SKM-1 (cell line): Measurements from ENCODE around the gene PTGES2.
"Not testable (repeated sequence)": the region's sequence is repeated elsewhere in the genome, so short reads cannot be mapped to it uniquely, and the experiment has no call there.

Experiments used
- DNase-seq: peaks from one replicate; lab custom pipeline; 2025; ENCODE audit not compliant: unreplicated experiment; lab: John Stamatoyannopoulos, UW

The PTGES2 gene

DNA sequence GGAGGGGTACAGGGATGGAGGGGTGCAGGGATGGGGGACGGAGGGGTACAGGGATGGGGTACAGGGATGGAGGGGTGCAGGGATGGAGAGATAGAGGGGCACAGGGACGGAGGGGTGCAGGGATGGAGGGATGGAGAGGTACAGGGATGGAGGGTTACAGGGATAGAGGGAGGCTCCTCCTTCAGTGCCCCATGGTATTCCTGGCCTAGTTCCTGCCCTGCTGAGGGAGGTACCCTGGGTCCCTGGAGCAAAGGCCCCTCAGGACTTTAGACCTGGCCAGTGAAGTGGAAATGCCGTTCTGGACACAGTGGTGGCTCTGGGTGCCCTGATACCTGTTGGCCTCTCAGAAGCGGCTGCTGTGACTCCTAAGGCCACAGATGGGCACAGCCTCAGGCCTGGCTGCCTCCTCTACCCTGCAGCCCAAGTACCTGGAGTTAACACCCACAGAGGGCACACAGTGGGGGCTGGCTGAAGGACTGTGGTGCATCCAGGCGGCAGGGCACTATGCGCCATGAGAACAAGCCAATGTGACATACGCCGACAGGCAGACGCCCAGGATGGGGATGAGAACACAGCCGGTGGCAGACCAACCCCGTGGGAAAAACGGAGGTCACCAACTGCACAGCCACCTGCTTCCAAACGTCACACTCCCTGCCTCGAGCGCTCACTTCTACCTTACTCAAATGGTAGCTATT lies 8.4 kb downstream of the PTGES2 start:
- no peak for DNase-seq

DNA sequence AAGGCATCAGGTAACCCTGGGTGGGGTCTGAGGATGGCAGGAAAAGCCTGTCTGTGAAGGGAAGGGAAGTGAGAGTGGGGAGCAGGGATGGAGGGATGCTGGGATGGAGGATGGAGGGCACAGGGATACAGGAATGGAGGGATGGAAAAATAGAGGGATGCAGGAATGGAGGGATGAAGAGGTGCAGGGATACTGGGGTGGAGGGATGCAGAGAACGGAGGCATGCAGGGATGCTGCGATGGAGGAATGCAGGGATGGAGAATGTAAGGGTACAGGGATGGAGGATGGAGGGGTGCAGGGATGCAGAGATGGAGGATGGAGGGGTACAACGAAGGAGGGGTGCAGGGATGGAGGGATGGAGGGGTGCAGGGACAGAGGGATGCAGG lies 9.1 kb downstream of the PTGES2 start:
- no peak for DNase-seq

DNA sequence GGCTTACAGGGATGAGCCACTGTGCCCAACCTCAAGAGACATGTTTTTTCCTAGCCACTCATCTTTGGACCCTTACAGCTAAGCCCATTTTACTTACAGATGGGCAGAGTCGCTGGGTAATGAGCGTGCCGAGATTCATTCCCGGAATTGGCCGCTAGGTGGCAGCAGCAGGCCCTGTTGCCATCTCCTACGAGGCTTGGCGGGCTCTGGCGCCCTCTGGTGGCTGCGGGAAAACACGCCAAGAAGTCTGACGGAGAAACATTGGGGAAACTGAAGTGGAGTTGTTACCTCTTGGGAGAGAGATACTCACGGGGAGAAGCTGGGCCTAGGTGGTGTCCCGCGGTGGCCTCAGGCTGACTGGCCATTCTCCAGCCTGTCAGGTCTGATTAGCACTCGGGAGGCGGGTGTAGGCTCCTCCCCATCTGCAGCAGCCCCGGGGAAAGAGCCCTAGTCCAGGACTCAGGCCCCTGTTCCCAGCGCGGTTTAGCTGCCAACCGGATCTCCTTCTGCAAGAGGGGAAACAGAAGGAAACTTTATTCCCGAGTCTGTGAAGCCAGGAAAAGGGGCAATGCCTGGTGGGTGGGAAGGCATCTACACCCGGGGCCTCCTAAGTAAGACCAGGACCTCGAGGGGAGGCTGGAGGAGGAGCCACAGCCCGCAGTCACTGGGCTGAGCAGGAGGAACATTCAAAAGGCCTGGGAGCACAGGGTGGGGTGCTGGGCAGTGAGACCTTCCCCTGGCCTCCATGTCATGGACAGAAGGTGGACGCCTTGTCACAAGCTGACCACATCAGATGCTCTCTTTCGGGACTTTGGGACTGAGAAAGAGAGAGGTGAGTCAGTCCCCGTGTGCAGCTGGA lies 9.7 kb downstream of the PTGES2 start:
- DNase-seq: peak; percentile 80

DNA sequence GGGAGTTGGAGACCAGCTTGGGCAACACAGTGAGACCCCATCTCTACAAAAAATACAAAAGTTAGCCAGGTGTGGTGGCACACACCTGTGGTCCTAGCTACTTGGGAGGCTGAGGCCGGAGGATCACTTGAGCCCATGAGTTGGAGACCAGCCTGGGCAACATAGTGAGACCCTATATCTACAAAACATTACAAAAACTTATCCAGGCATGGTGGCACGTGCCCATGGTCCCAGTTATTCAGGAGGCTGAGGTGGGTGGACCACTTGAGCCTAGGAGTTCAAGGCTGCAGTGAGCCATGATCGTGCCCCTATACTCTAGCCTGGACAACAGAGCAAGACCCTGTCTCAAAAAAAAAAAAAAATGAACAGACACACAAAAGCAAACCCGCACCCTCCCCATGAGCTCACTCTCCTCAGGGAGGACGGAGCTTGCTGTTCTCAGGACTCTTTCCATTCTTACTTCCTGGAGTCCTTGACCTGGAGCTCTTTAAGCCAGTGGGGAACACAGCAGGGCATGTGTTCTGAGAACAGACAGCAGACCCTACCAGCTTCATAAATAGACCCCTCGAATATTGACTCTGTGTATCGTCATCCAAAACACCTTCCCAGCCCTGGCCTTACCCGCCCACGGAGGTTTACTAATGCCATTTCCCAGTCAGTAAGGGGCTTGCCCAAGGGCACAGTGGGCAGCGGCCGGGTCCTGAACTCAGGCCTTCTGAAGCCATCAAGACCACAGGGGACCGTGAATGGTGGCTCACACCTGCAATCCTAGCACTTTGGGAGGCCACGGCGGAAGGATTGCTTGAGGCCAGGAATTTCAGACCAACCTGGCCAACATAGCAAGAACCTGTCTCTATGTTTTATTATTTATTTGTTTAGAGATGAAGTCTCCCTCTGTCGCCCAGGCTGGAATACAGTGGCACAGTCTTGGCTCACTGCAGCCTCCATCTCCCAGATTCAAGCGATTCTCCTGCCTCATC lies 11.1 kb downstream of the PTGES2 start:
- no peak for DNase-seq

DNA sequence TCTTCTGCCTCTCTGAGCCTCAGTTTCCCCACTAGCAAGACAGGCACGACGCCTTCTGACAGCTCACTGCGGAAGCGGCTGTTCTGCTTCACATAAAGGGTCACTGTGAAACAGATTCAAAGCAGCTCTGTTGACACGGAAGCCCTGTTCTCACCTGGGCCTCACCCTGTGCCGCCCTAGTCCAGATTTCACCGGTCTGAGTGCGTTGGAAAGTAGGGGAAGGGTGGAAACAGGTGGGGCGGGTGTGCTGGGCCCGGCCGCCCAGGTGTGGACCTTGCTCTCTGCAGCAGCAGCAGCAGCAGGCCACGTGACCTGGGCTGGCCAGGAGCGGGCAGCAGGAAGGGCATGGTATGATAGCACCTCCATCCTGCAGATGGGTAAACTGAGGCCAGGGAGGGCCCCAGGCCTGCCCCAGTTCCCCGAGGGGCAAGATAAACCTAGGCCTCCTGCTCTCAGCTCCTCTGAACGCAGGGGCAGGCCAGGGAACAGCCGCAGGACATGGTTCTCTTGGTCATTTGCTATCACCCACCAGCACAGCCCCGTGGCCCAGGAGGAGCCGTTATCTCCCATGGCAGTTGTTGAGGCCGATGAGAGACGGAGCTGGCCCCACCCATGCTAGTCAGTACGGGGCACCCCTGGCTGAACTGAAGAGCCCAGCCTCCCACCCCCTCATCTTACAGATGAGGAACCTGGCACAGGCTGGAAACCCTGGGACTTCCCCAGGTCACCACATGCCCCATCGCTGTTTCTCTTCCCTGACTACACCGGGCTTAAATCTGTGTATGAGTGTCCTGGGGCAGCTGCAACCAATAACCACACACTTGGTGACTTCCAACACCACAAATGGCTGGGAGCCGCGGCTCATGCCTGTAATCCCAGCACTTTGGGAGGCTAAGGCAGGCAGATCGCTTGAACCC lies 12.1 kb downstream of the PTGES2 start:
- DNase-seq: no peak

DNA sequence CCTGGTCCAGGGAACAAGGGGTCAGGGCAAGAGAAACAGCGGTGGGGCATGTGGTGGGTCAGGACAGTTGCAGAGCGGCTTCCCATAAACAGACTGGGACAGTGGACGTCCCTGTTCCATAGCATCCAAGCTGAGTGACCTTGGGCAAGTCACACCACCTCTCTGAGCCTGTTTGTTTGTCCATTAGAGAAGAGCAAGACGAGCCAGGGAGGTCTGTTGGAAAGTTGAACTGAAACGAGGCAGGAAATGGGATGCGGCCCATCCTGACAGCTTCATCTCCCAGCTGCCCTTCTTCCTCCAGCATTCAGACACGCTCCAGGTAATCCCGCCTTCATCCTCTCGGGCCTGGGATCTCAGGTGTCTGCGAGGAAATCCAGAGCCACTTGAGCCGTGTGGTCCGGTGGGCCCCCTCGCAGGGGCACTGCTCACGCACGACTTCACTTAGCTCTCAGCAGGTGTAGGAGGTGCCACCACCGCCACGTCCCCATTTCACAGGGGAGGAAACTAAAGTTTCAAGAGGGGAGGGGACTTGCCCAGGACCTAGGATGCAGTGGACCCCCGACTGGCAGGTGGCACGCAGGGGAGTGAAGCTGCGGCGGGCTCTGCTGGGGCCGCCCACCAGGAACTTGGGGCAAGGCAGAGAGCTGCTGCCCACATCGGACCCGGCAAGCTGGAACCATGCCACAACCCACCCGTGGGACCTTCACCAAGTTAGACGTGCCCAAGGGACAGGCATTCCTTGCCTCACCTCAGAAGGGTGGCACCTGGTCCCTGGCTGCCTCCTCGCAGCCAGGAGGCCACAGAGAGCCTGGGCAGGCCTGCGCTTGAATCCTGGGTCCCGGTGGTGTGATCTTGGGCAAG lies 13.0 kb downstream of the PTGES2 start:
- no peak for DNase-seq

DNA sequence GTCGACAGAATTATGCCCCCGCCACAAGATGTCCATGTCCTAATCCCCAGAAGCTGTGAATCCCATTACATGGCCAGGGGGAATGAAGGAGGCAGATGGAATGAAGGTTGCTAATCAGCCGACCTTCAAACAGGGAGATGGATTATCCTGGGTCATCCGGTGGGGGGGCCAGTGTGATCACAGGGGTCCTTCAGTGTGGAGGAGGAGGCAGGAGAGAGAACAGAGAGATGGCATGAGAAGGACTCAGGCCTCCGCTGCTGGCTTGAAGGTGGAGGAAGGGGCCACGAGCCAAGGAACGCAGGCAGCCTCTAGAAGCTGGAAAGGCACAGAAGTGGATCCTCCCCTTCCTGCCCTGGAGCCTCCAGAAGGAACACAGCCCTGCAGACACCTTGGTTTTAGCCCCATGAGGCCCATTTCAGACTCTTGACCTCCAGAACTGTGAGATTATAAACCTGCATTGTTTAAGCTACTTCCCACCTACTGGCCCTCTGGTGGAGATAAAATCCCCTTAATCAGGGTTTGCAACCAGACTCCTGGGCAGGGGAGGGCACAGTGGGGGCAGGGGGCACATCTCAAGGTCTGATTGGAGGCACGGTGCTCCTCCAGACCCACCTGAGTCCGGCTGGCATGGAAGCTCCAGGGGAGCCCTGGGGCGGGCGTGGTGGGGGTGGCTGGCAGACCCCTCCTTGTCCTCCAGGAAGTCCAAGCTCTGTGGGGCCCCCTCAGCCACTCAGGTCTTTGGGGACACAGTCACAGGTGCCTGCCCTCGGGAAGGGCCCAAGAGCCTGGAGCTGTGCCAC lies 13.8 kb downstream of the PTGES2 start:
- DNase-seq: no peak

DNA sequence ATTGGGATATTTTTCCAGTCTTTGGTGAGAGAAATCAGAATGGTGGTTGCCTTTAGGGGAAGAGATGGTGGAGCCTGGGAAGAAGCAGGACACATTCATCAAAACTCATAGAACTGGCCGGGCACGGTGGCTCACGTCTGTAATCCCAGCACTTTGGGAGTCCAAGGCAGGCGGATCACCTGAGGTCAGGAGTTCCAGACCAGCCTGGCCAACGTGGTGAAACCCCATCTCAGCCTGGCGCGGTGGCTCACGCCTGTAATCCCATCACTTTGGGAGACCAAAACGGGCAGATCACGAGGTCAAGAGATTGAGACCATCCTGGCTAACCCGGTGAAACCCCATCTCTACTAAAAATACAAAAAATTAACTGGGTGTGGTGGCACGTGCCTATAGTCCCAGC lies 15.8 kb downstream of the PTGES2 start:
- DNase-seq: not testable (repeated sequence)

DNA sequence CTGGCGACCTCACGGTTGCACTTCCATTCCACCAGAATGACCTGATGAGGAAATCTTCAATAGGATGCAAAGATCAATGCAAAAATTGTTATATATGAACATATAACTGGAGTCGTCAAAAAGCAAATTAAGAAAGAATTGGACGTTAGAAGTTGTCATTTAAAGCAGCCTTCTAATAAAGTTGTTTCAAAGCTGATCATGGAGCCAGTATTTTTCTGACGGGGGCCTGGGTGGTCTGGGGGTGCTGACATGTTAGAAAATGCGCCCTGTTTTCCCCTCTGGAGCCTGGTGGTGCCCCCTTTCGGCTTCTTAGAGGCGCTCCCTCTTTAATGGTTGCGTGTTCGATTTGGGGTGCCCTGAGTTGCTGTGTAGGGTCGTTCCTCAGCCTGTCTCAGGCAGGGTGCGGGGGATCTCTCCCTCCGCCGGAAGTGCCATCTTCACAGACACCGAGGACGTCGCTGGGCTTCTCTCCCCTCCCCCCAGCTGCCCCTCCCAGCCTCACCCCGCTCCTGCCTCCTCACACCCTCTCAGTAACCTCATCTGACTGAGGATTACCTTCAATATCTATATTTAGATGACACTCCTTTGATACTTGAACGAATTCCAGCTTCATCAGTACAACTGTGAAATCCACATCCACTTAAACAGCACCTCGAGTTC lies 18.3 kb downstream of the PTGES2 start:
- DNase-seq: no peak

DNA sequence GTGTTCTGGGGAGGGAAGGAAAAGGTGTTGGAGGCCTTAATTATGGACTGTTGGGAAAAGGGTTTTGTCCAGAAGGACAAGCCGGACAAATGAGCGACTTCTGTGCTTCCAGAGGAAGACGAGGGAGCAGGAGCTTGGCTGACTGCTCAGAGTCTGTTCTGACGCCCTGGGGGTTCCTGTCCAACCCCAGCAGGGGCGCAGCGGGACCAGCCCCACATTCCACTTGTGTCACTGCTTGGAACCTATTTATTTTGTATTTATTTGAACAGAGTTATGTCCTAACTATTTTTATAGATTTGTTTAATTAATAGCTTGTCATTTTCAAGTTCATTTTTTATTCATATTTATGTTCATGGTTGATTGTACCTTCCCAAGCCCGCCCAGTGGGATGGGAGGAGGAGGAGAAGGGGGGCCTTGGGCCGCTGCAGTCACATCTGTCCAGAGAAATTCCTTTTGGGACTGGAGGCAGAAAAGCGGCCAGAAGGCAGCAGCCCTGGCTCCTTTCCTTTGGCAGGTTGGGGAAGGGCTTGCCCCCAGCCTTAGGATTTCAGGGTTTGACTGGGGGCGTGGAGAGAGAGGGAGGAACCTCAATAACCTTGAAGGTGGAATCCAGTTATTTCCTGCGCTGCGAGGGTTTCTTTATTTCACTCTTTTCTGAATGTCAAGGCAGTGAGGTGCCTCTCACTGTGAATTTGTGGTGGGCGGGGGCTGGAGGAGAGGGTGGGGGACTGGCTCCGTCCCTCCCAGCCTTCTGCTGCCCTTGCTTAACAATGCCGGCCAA lies 19.1 kb downstream of the PTGES2 start:
- no peak for DNase-seq

DNA sequence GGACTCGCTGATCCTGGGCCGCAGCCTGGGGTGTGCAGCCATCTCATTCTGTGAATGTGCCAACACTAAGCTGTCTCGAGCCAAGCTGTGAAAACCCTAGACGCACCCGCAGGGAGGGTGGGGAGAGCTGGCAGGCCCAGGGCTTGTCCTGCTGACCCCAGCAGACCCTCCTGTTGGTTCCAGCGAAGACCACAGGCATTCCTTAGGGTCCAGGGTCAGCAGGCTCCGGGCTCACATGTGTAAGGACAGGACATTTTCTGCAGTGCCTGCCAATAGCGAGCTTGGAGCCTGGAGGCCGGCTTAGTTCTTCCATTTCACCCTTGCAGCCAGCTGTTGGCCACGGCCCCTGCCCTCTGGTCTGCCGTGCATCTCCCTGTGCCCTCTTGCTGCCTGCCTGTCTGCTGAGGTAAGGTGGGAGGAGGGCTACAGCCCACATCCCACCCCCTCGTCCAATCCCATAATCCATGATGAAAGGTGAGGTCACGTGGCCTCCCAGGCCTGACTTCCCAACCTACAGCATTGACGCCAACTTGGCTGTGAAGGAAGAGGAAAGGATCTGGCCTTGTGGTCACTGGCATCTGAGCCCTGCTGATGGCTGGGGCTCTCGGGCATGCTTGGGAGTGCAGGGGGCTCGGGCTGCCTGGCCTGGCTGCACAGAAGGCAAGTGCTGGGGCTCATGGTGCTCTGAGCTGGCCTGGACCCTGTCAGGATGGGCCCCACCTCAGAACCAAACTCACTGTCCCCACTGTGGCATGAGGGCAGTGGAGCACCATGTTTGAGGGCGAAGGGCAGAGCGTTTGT lies 19.9 kb downstream of the PTGES2 start:
- no peak for DNase-seq

DNA sequence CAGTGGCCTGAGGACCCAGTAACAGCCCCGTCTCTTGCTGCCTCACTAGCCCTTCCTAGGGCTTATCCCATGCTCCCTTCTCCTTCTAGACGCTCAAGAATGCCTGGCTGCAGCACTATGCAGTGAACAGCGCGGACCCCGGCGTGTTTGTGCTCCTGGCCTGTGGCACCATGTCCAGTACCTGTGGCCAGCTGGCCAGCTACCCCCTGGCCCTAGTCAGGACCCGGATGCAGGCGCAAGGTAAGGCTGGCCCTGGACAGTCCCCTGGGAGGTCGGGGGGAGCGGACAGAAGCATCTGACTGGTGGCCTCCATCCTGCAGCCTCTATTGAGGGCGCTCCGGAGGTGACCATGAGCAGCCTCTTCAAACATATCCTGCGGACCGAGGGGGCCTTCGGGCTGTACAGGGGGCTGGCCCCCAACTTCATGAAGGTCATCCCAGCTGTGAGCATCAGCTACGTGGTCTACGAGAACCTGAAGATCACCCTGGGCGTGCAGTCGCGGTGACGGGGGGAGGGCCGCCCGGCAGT lies 20.5 kb downstream of the PTGES2 start:
- DNase-seq: no peak

DNA sequence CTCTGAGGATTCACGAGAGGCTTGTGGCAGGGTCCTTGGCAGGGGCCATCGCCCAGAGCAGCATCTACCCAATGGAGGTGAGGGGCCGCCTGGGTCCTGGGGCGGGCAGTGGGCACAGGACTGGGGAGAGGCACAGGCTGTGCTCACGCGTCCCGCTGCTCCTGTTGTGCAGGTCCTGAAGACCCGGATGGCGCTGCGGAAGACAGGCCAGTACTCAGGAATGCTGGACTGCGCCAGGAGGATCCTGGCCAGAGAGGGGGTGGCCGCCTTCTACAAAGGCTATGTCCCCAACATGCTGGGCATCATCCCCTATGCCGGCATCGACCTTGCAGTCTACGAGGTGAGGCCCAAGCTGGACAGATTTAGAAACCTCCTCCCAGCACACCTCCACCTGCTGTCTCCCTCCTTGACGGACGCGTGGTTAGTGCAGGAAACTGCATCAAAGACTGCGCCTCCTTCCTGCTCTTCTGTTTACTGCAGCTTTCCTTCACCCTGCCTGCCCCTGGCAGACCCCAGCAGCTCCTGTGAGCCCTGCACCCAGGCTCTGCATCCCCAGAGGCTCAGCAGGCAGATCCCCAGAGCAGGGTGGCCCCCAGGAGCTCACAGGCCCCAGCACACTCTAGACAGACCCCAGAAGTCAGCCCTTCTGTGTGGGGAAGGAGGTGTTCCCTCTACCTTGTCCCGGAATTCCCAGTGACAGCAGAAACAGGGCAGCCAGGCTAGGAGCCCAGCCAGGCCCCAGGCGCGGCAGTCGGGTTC lies 21.2 kb downstream of the PTGES2 start:
- no peak for DNase-seq

DNA sequence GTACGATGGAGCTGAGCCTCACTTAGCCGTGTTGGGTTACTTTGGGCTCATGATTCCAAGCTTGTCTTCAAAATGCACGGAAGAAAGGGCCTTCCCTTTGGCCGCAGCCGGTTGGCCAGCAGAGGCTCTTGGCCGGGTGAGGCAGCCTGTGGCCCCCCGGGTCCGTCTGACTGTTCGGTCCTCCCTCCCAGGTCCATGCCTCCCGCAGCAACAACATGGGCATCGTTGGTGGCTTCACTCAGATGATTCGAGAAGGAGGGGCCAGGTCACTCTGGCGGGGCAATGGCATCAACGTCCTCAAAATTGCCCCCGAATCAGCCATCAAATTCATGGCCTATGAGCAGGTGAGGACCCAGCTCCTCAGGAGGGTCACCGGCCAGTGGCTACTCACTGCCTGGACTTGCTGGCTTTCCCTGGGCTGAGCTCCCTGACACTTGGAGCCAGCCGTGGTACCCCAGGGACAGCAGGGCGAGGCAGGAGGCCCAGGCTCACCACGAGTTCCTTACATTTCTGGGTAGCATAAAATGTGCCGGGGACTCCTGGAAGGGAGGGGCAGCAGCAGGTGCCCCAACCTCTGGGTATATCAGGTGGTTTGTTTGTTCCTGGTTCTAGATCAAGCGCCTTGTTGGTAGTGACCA lies 21.9 kb downstream of the PTGES2 start:
- DNase-seq: no peak

DNA sequence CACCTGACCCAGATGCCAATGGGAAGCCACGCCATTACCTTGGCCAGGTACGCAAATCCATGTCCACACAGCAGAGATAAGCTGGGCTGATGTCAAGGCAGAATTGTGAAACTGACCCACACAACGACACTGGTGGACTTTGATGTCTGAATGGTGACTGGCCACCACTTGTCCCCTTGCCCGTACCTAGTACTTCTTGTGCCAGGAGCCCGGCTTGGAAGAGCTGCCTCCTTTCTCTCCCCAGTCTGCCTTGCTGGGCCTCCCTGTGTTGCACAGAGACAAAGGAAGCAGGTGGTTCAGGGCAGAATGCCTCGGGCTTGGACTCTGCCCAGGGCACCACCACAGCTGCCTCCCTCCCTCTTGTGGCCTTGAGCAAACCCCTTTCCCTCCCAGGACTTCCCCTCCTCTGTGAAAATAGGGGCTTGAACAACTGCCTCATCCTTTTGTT lies 23.3 kb downstream of the PTGES2 start:
- no peak for DNase-seq
